Activated naive CD4-positive, alpha-beta T cell treated with anti-CD3 and anti-CD28 coated beads, Interleukin-2, amount 50 U/mL, for 72 hours (primary cell): Measurements from ENCODE around the gene ZNF423. TPM values are rescaled to one million over a fixed set of nuclear protein-coding genes. Genes with fewer than 3 reads are reported as not detected.
"Not testable (repeated sequence)": the region's sequence is repeated elsewhere in the genome, so short reads cannot be mapped to it uniquely, and the experiment has no call there.

ENCODE experiments used
- ATAC-seq, 2 donors: fragments of 150-1000 bp; cut with Tn5 transposase; 2 replicates each; pipeline ENCODE4 v1.10.0; 2021; ENCODE audit warnings: mild to moderate bottlenecking in 2 of 2, moderate library complexity in 2 of 2
- DNase-seq, 2 donors: peaks; one replicate each; pipeline ENCODE4 v3.0.0; 2021 to 2022; ENCODE audit warnings: low spot score in 2 of 2
- H3K27ac Mint-ChIP-seq, 2 donors: one replicate each; pipeline ENCODE4 v1.8.0; 2022; ENCODE audit warnings: mild to moderate bottlenecking in 2 of 2, mixed read lengths in 2 of 2
- H3K36me3 Mint-ChIP-seq, 2 donors: one replicate each; pipeline ENCODE4 v1.8.0; 2022; ENCODE audit warnings: mixed read lengths in 2 of 2
- H3K9me3 Mint-ChIP-seq, 2 donors: one replicate each; pipeline ENCODE4 v1.8.0; 2022; ENCODE audit warnings: mixed read lengths in 2 of 2
- total RNA-seq, 2 donors: library from RNA; stranded (reverse); gene quantifications; one replicate each; pipeline ENCODE4 v1.2.3, GENCODE V29; 2022

ZNF423 gene
- total RNA-seq, 2 donors from 2014 or later, result 0.05 TPM; not detected in 1

GRCh38 chr16:49695782-49696413, 160.0 kb downstream of the ZNF423 start:
- H3K9me3 Mint-ChIP-seq, result no peaks in the 10 kb centered on the region
- no peaks in the 10 kb centered on the region for H3K36me3 Mint-ChIP-seq
- H3K27ac Mint-ChIP-seq, result no peak overlapping the region
- ATAC-seq, result no peak
- no peak for DNase-seq

GRCh38 chr16:49693445-49693844, 162.5 kb downstream of the ZNF423 start:
- no peaks in the 10 kb centered on the region for H3K9me3 Mint-ChIP-seq

GRCh38 chr16:49690778-49691177, 165.1 kb downstream of the ZNF423 start:
- H3K36me3 Mint-ChIP-seq, result no peaks in the 10 kb centered on the region
- no peak for ATAC-seq
- no peak for DNase-seq
- H3K9me3 Mint-ChIP-seq, result no peaks in the 10 kb centered on the region
- no peak overlapping the region for H3K27ac Mint-ChIP-seq

More at GRCh38 chr16:49693445-49693844, 162.5 kb downstream of the ZNF423 start:
- DNase-seq, result no peak
- Mint-ChIP-seq H3K36me3 (no peaks in the 10 kb centered on the region), H3K27ac (no peak overlapping the region)
- no peak for ATAC-seq

GRCh38 chr16:49688036-49688697, 167.7 kb downstream of the ZNF423 start:
- ATAC-seq (no peak), DNase-seq (no peak)
- H3K36me3 Mint-ChIP-seq, result no peaks in the 10 kb centered on the region
- peak overlapping the region in 1 of 2 donors; percentile 20 for H3K27ac Mint-ChIP-seq
- H3K9me3 Mint-ChIP-seq, result no peaks in the 10 kb centered on the region

- H3K36me3 Mint-ChIP-seq, result no peaks in the 10 kb centered on the region
- no peaks in the 10 kb centered on the region for H3K9me3 Mint-ChIP-seq
- H3K27ac Mint-ChIP-seq, result no peak overlapping the region
- DNase-seq, result no peak
- ATAC-seq, result no peak
Measured at GRCh38 chr16:49687476-49688002, 168.4 kb downstream of the ZNF423 start.

- no peak for DNase-seq
- Mint-ChIP-seq H3K27ac (no peak overlapping the region), H3K9me3 (no peaks in the 10 kb centered on the region), H3K36me3 (no peaks in the 10 kb centered on the region)
- ATAC-seq, result no peak
Measured at GRCh38 chr16:49684696-49685095, 171.2 kb downstream of the ZNF423 start.

GRCh38 chr16:49682577-49683165, 173.2 kb downstream of the ZNF423 start:
- ATAC-seq, result no peak

GRCh38 chr16:49681217-49681883, 174.6 kb downstream of the ZNF423 start:
- H3K27ac Mint-ChIP-seq, result no peak overlapping the region
- no peaks in the 10 kb centered on the region for H3K36me3 Mint-ChIP-seq
- DNase-seq (no peak), ATAC-seq (no peak)
- no peaks in the 10 kb centered on the region for H3K9me3 Mint-ChIP-seq

More at GRCh38 chr16:49682577-49683165, 173.2 kb downstream of the ZNF423 start:
- DNase-seq, result no peak
- Mint-ChIP-seq H3K36me3 (no peaks in the 10 kb centered on the region), H3K9me3 (no peaks in the 10 kb centered on the region), H3K27ac (no peak overlapping the region)

GRCh38 chr16:49679095-49679494, 176.8 kb downstream of the ZNF423 start:
- no peaks in the 10 kb centered on the region for H3K9me3 Mint-ChIP-seq
- no peak overlapping the region for H3K27ac Mint-ChIP-seq
- H3K36me3 Mint-ChIP-seq, result no peaks in the 10 kb centered on the region
- no peak for DNase-seq
- ATAC-seq, result no peak

- DNase-seq, H3K27ac Mint-ChIP-seq, ATAC-seq, H3K36me3 Mint-ChIP-seq, H3K9me3 Mint-ChIP-seq: not testable (repeated sequence)
Measured at GRCh38 chr16:49677661-49678060, 178.3 kb downstream of the ZNF423 start.

GRCh38 chr16:49675413-49675812, 180.5 kb downstream of the ZNF423 start:
- no peaks in the 10 kb centered on the region for H3K9me3 Mint-ChIP-seq

GRCh38 chr16:49674990-49675389, 180.9 kb downstream of the ZNF423 start:
- no peak overlapping the region for H3K27ac Mint-ChIP-seq
- H3K36me3 Mint-ChIP-seq, result no peaks in the 10 kb centered on the region
- no peaks in the 10 kb centered on the region for H3K9me3 Mint-ChIP-seq
- ATAC-seq (no peak), DNase-seq (no peak)

More at GRCh38 chr16:49675413-49675812, 180.5 kb downstream of the ZNF423 start:
- DNase-seq, result no peak
- no peak overlapping the region for H3K27ac Mint-ChIP-seq
- ATAC-seq, result no peak
- H3K36me3 Mint-ChIP-seq, result no peaks in the 10 kb centered on the region

- Mint-ChIP-seq H3K9me3 (no peaks in the 10 kb centered on the region), H3K36me3 (no peaks in the 10 kb centered on the region), H3K27ac (no peak overlapping the region)
- ATAC-seq (no peak), DNase-seq (no peak)
Measured at GRCh38 chr16:49674351-49674851, 181.5 kb downstream of the ZNF423 start.

- Mint-ChIP-seq H3K36me3 (no peaks in the 10 kb centered on the region), H3K27ac (no peak overlapping the region), H3K9me3 (no peaks in the 10 kb centered on the region)
- ATAC-seq, result no peak
- no peak for DNase-seq
Measured at GRCh38 chr16:49673442-49673841, 182.5 kb downstream of the ZNF423 start.

- no peaks in the 10 kb centered on the region for H3K36me3 Mint-ChIP-seq
- no peaks in the 10 kb centered on the region for H3K9me3 Mint-ChIP-seq
- no peak overlapping the region for H3K27ac Mint-ChIP-seq
- DNase-seq (no peak), ATAC-seq (no peak)
Measured at GRCh38 chr16:49672753-49673152, 183.2 kb downstream of the ZNF423 start.

GRCh38 chr16:49671333-49671732, 184.6 kb downstream of the ZNF423 start:
- no peak overlapping the region for H3K27ac Mint-ChIP-seq
- ATAC-seq (no peak), DNase-seq (no peak)
- H3K36me3 Mint-ChIP-seq, result no peaks in the 10 kb centered on the region
- H3K9me3 Mint-ChIP-seq, result no peaks in the 10 kb centered on the region

GRCh38 chr16:49670627-49671026, 185.3 kb downstream of the ZNF423 start:
- no peaks in the 10 kb centered on the region for H3K36me3 Mint-ChIP-seq
- no peaks in the 10 kb centered on the region for H3K9me3 Mint-ChIP-seq
- ATAC-seq (no peak), DNase-seq (no peak)
- no peak overlapping the region for H3K27ac Mint-ChIP-seq
